ENCODE results near the gene SPOCK1. TPM values are rescaled to one million over a fixed set of nuclear protein-coding genes. Genes with fewer than 3 reads are reported as not detected.

The SPOCK1 gene
- total and polyA plus RNA-seq, 2 experiments from 2014 or later: 5.6 to 10.1 TPM

- H3K27me3 ChIP-seq: no peaks in the 10 kb centered on the region
- no peaks in the 10 kb centered on the region for H3K79me2 ChIP-seq
- no peaks in the 10 kb centered on the region for H4K20me1 ChIP-seq (ENCODE audit: insufficient read depth, poor library complexity, severe bottlenecking)
- H3K9me3 ChIP-seq (ENCODE audit: low read depth): no peaks in the 10 kb centered on the region
- H3K4me2 ChIP-seq: no peak overlapping the region
- WGBS (ENCODE audit: low lambda C conversion rate, missing lambda C conversion rate): 91% methylated on average over 4 of the region's 4 CpGs
- DNase-seq (ENCODE audit: low spot score): no peak
- H3K4me1 ChIP-seq (ENCODE audit: insufficient read depth): no peaks in the 10 kb centered on the region
- TF ChIP-seq EZH2 (IDR thresholded peaks at IDR 0.05; ENCODE audit: borderline replicate concordance) (no peak), EZH2phosphoT487 (IDR thresholded peaks at IDR 0.05; ENCODE audit: low read depth, severe bottlenecking, unreplicated experiment) (no peak)
- H3K36me3 ChIP-seq (replicated peaks; ENCODE audit: insufficient read depth, low read depth): no peaks in the 10 kb centered on the region
- H3K4me3 ChIP-seq: no peak overlapping the region
- H3K27ac ChIP-seq: no peak overlapping the region
- no peak overlapping the region for H2AFZ ChIP-seq
- no peaks in the 10 kb centered on the region for H3K9me2 ChIP-seq (replicated peaks; ENCODE audit: insufficient read depth)
These were observed 198.5 kb downstream of the SPOCK1 start for GRCh38 chr5:137300411-137301240.

DNA sequence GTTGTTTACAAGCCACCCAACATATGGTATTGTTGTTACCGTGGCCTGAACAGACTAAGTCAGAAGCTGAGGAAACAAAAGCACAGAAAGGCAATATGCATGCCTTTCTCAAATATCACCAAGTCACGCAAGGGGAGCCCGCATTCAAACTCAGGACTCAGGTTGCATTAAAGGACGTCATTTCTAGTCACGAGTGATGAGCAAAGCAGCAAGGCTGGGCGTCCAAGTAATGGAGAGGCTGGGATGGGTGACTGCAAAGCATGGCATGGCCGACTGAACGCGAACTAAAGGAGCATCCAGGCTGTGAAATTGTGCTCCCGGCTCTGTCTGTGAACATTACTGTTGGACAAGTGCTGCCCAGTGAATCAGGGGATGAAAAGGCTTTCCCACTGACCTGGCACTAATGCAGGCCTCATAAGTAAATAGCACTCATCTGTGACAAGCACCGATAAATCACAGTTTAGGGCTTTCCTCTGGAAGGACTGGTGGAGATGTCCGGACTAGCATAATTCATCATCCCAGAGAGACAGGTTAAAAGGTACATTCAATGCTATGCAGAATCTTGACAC lies 202.8 kb downstream of the SPOCK1 start:
- TF ChIP-seq EZH2 (IDR thresholded peaks at IDR 0.05; ENCODE audit: borderline replicate concordance): no peak
- TF ChIP-seq EZH2phosphoT487 (IDR thresholded peaks at IDR 0.05; ENCODE audit: low read depth, severe bottlenecking, unreplicated experiment): no peak
- TF ChIP-seq, protein P1, sequence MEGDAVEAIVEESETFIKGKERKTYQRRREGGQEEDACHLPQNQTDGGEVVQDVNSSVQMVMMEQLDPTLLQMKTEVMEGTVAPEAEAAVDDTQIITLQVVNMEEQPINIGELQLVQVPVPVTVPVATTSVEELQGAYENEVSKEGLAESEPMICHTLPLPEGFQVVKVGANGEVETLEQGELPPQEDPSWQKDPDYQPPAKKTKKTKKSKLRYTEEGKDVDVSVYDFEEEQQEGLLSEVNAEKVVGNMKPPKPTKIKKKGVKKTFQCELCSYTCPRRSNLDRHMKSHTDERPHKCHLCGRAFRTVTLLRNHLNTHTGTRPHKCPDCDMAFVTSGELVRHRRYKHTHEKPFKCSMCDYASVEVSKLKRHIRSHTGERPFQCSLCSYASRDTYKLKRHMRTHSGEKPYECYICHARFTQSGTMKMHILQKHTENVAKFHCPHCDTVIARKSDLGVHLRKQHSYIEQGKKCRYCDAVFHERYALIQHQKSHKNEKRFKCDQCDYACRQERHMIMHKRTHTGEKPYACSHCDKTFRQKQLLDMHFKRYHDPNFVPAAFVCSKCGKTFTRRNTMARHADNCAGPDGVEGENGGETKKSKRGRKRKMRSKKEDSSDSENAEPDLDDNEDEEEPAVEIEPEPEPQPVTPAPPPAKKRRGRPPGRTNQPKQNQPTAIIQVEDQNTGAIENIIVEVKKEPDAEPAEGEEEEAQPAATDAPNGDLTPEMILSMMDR (IDR thresholded peaks at IDR 0.05; ENCODE audit: poor library complexity): no peak

GRCh38 chr5:137294604-137295003 lies 204.5 kb downstream of the SPOCK1 start:
- Histone ChIP-seq H3K79me2 (no peaks in the 10 kb centered on the region), H3K4me1 (ENCODE audit: insufficient read depth) (no peaks in the 10 kb centered on the region), H4K20me1 (ENCODE audit: insufficient read depth, poor library complexity, severe bottlenecking) (no peaks in the 10 kb centered on the region), H3K9me2 (replicated peaks; ENCODE audit: insufficient read depth) (no peaks in the 10 kb centered on the region), H3K27me3 (no peaks in the 10 kb centered on the region), H2AFZ (no peak overlapping the region), H3K36me3 (replicated peaks; ENCODE audit: insufficient read depth, low read depth) (no peaks in the 10 kb centered on the region), H3K9me3 (ENCODE audit: low read depth) (no peaks in the 10 kb centered on the region), H3K4me3 (no peak overlapping the region), H3K27ac (no peak overlapping the region), H3K4me2 (no peak overlapping the region)
- DNase-seq (ENCODE audit: low spot score): no peak
- WGBS (ENCODE audit: low lambda C conversion rate, missing lambda C conversion rate): 83% methylated on average over 1 of the region's 1 CpG
- TF ChIP-seq EZH2 (IDR thresholded peaks at IDR 0.05; ENCODE audit: borderline replicate concordance) (no peak), EZH2phosphoT487 (IDR thresholded peaks at IDR 0.05; ENCODE audit: low read depth, severe bottlenecking, unreplicated experiment) (no peak)
- TF ChIP-seq, protein P1 (IDR thresholded peaks at IDR 0.05; ENCODE audit: poor library complexity): no peak

More for the DNA sequence above, 202.8 kb downstream of the SPOCK1 start:
- H3K79me2 ChIP-seq: no peaks in the 10 kb centered on the region
- no peaks in the 10 kb centered on the region for H3K9me2 ChIP-seq (replicated peaks; ENCODE audit: insufficient read depth)
- 86% methylated on average over 12 of the region's 12 CpGs for WGBS (ENCODE audit: low lambda C conversion rate, missing lambda C conversion rate)
- no peaks in the 10 kb centered on the region for H3K9me3 ChIP-seq (ENCODE audit: low read depth)
- no peak for DNase-seq (ENCODE audit: low spot score)
- no peak overlapping the region for H2AFZ ChIP-seq
- H3K27ac ChIP-seq: no peak overlapping the region
- no peaks in the 10 kb centered on the region for H3K27me3 ChIP-seq
- no peak overlapping the region for H3K4me3 ChIP-seq
- H4K20me1 ChIP-seq (ENCODE audit: insufficient read depth, poor library complexity, severe bottlenecking): no peaks in the 10 kb centered on the region
- no peak overlapping the region for H3K4me2 ChIP-seq
- H3K4me1 ChIP-seq (ENCODE audit: insufficient read depth): no peaks in the 10 kb centered on the region
- no peaks in the 10 kb centered on the region for H3K36me3 ChIP-seq (replicated peaks; ENCODE audit: insufficient read depth, low read depth)

GRCh38 chr5:137292461-137293027 lies 206.6 kb downstream of the SPOCK1 start:
- H3K27me3 ChIP-seq: no peaks in the 10 kb centered on the region
- TF ChIP-seq EZH2 (IDR thresholded peaks at IDR 0.05; ENCODE audit: borderline replicate concordance): no peak
- TF ChIP-seq, protein P1 (IDR thresholded peaks at IDR 0.05; ENCODE audit: poor library complexity): no peak
- no peak for TF ChIP-seq EZH2phosphoT487 (IDR thresholded peaks at IDR 0.05; ENCODE audit: low read depth, severe bottlenecking, unreplicated experiment)
- no peaks in the 10 kb centered on the region for H3K79me2 ChIP-seq
- H3K9me3 ChIP-seq (ENCODE audit: low read depth): no peaks in the 10 kb centered on the region
- H4K20me1 ChIP-seq (ENCODE audit: insufficient read depth, poor library complexity, severe bottlenecking): no peaks in the 10 kb centered on the region
- no peak overlapping the region for H3K4me2 ChIP-seq
- no peaks in the 10 kb centered on the region for H3K9me2 ChIP-seq (replicated peaks; ENCODE audit: insufficient read depth)
- no peak for DNase-seq (ENCODE audit: low spot score)
- H3K4me1 ChIP-seq (ENCODE audit: insufficient read depth): no peaks in the 10 kb centered on the region
- WGBS (ENCODE audit: low lambda C conversion rate, missing lambda C conversion rate): 83% methylated on average over 8 of the region's 8 CpGs
- H3K4me3 ChIP-seq: no peak overlapping the region
- H3K36me3 ChIP-seq (replicated peaks; ENCODE audit: insufficient read depth, low read depth): no peaks in the 10 kb centered on the region
- no peak overlapping the region for H2AFZ ChIP-seq
- no peak overlapping the region for H3K27ac ChIP-seq

All from hepatocyte (in vitro differentiated cells).